ENCODE data around the gene CREM. TPM values are rescaled to one million over a fixed set of nuclear protein-coding genes. Genes with fewer than 3 reads are reported as not detected.

CREM gene
- total and polyA plus RNA-seq, 7 donors, result 18.8 to 336 (median 39.2) TPM

DNA sequence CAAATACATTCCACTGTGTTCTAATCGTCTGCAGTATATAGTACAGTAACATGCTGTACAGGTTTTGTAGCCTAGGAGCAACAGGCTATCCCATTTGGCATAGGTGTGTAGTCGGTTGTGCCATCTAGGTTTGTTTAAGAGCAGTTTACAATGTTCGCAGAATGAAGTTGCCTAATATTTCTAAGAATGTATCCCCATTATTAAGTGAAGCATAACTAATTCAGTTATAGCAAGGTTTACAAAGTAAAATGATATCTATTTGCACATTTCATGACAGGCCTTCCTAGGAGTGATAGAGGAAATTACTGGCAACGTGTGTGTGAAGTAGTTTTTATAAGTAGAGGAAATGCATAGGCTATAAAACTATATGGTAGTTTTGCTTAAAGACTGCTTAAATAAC is 4.0 kb downstream of the CREM start:
- Histone ChIP-seq H3K27ac (no peak overlapping the region), H3K36me3 (ENCODE audit: insufficient read depth in 1 of 2, low read depth in 1 of 2) (no peaks in the 10 kb centered on the region), H3K4me1 (peaks cover 10% of the 10 kb centered on the region), H3K4me3 (no peak overlapping the region), H3K27me3 (ENCODE audit: insufficient read depth in 3 of 3, low read length in 2 of 3) (no peaks in the 10 kb centered on the region), H3K9me3 (no peaks in the 10 kb centered on the region)
- intact Hi-C loops (cut with DNase I), result no loop called here
- DNase-seq (no peak), ATAC-seq (no peak)
- 42 to 60% (median 50%) methylated on average over 4 of the region's 4 CpGs for WGBS, 3 donors
- TF ChIP-seq CTCF (IDR thresholded peaks at IDR 0.05), result no peak

- DNase-seq (no peak), ATAC-seq (no peak)
- no peak for TF ChIP-seq CTCF (IDR thresholded peaks at IDR 0.05)
- Histone ChIP-seq H3K27ac (no peak overlapping the region), H3K4me1 (peaks cover 10% of the 10 kb centered on the region), H3K9me3 (no peaks in the 10 kb centered on the region), H3K4me3 (no peak overlapping the region), H3K36me3 (ENCODE audit: insufficient read depth in 1 of 2, low read depth in 1 of 2) (no peaks in the 10 kb centered on the region), H3K27me3 (ENCODE audit: insufficient read depth in 3 of 3, low read length in 2 of 3) (no peaks in the 10 kb centered on the region)
- 85 to 93% (median 87%) methylated on average over 2 of the region's 2 CpGs for WGBS, 3 donors
- intact Hi-C loops (cut with DNase I), result no loop called here
Measured at GRCh38 chr10:35132727-35133126, 6.1 kb downstream of the CREM start.

GRCh38 chr10:35133586-35133985 is 6.9 kb downstream of the CREM start:
- no peaks in the 10 kb centered on the region for H3K36me3 ChIP-seq (ENCODE audit: insufficient read depth in 1 of 2, low read depth in 1 of 2)
- intact Hi-C loops (cut with DNase I), result no loop called here

GRCh38 chr10:35135861-35136260 is 9.2 kb downstream of the CREM start:
- H3K27me3 ChIP-seq (ENCODE audit: insufficient read depth in 3 of 3, low read length in 2 of 3), result no peaks in the 10 kb centered on the region
- WGBS, 3 donors, result 78 to 88% (median 78%) methylated on average over 5 of the region's 5 CpGs
- no peaks in the 10 kb centered on the region for H3K36me3 ChIP-seq (ENCODE audit: insufficient read depth in 1 of 2, low read depth in 1 of 2)
- no peaks in the 10 kb centered on the region for H3K9me3 ChIP-seq
- H3K4me3 ChIP-seq, result no peak overlapping the region
- ATAC-seq, result no peak
- intact Hi-C loops (cut with DNase I), result no loop called here
- peaks cover 7% of the 10 kb centered on the region for H3K4me1 ChIP-seq
- no peak for TF ChIP-seq CTCF (IDR thresholded peaks at IDR 0.05)
- DNase-seq, result no peak
- no peak overlapping the region for H3K27ac ChIP-seq

More at GRCh38 chr10:35133586-35133985, 6.9 kb downstream of the CREM start:
- no peak overlapping the region for H3K27ac ChIP-seq
- no peak overlapping the region for H3K4me3 ChIP-seq
- ATAC-seq (no peak), DNase-seq (no peak)
- no peaks in the 10 kb centered on the region for H3K9me3 ChIP-seq
- peaks cover 6% of the 10 kb centered on the region for H3K4me1 ChIP-seq
- no peaks in the 10 kb centered on the region for H3K27me3 ChIP-seq (ENCODE audit: insufficient read depth in 3 of 3, low read length in 2 of 3)
- TF ChIP-seq CTCF (IDR thresholded peaks at IDR 0.05), result no peak
- 45 to 97% (median 89%) methylated on average over 1 of the region's 1 CpG for WGBS, 3 donors

GRCh38 chr10:35136263-35136815 is 9.7 kb downstream of the CREM start:
- DNase-seq (no peak), ATAC-seq (no peak)
- no peaks in the 10 kb centered on the region for H3K36me3 ChIP-seq (ENCODE audit: insufficient read depth in 1 of 2, low read depth in 1 of 2)
- no peaks in the 10 kb centered on the region for H3K9me3 ChIP-seq
- no peak overlapping the region for H3K27ac ChIP-seq
- peaks cover 8% of the 10 kb centered on the region for H3K4me1 ChIP-seq
- no peaks in the 10 kb centered on the region for H3K27me3 ChIP-seq (ENCODE audit: insufficient read depth in 3 of 3, low read length in 2 of 3)
- H3K4me3 ChIP-seq, result no peak overlapping the region
- TF ChIP-seq CTCF (IDR thresholded peaks at IDR 0.05), result no peak
- WGBS, 3 donors, result 75 to 92% (median 79%) methylated on average over 4 of the region's 4 CpGs
- intact Hi-C loops (cut with DNase I), result no loop called here

All from psoas muscle (tissue), 8 donors.